ENCODE results near the gene FBXO31. TPM values are rescaled to one million over a fixed set of nuclear protein-coding genes. Genes with fewer than 3 reads are reported as not detected.

The FBXO31 gene
- total RNA-seq, 1 experiment from 2014 or later: 18.8 TPM

GRCh38 chr16:87350681-87351319 lies 32.8 kb downstream of the FBXO31 start:
- Histone ChIP-seq H2AFZ (no peak overlapping the region), H3F3A (ENCODE audit: insufficient read depth, low read depth) (no peaks in the 10 kb centered on the region), H3K9me3 (ENCODE audit: insufficient read depth, low read depth) (no peaks in the 10 kb centered on the region), H3K9me2 (ENCODE audit: insufficient read depth) (no peaks in the 10 kb centered on the region), H3K4me2 (no peak overlapping the region), H3K27ac (no peak overlapping the region), H4K20me1 (ENCODE audit: insufficient read depth) (peaks cover 5% of the 10 kb centered on the region; the same call in 1 of the 2 replicates), H3K27me3 (ENCODE audit: insufficient read depth, low read depth) (no peaks in the 10 kb centered on the region), H3K4me1 (replicated peaks; ENCODE audit: insufficient read depth) (no peaks in the 10 kb centered on the region), H3K4me3 (no peak overlapping the region), H3K36me3 (ENCODE audit: low read depth) (no peaks in the 10 kb centered on the region), H3K79me2 (ENCODE audit: low read depth) (no peaks in the 10 kb centered on the region)
- CTCF ChIA-PET: no interaction called here
- intact Hi-C loops (cut with micrococcal nuclease; ENCODE audit: unreplicated experiment): no loop called here
- POLR2A ChIA-PET (ENCODE audit: unreplicated experiment): no interaction called here
- no TSS peak for BruUV-seq (replicated peaks)
- no peak for DNase-seq
- TF ChIP-seq EZH2 (IDR thresholded peaks at IDR 0.05; ENCODE audit: low read depth) (no peak), CTCF (conservative IDR thresholded peaks at IDR 0.05) (no peak)

- no peaks in the 10 kb centered on the region for H3K4me1 ChIP-seq (replicated peaks; ENCODE audit: insufficient read depth)
- no peaks in the 10 kb centered on the region for H3K36me3 ChIP-seq (ENCODE audit: low read depth)
- no peak for DNase-seq
- no peak overlapping the region for H3K4me3 ChIP-seq
- no peaks in the 10 kb centered on the region; the same call in none of the 2 replicates for H4K20me1 ChIP-seq (ENCODE audit: insufficient read depth)
- H3K4me2 ChIP-seq: no peak overlapping the region
- H3K9me2 ChIP-seq (ENCODE audit: insufficient read depth): no peaks in the 10 kb centered on the region
- intact Hi-C loops (cut with micrococcal nuclease; ENCODE audit: unreplicated experiment): no loop called here
- no peaks in the 10 kb centered on the region for H3K79me2 ChIP-seq (ENCODE audit: low read depth)
- no peaks in the 10 kb centered on the region for H3F3A ChIP-seq (ENCODE audit: insufficient read depth, low read depth)
- H3K27ac ChIP-seq: no peak overlapping the region
- BruUV-seq (replicated peaks): no TSS peak
- no peak overlapping the region for H2AFZ ChIP-seq
- ChIA-PET POLR2A (ENCODE audit: unreplicated experiment) (no interaction called here), CTCF (interaction anchor here (0.6 kb wide), 1 partner anchor 476 kb away, joined by 3 read pairs; no protein-coding TSS in a partner anchor)
- TF ChIP-seq EZH2 (IDR thresholded peaks at IDR 0.05; ENCODE audit: low read depth) (no peak), CTCF (conservative IDR thresholded peaks at IDR 0.05) (no peak)
- no peaks in the 10 kb centered on the region for H3K27me3 ChIP-seq (ENCODE audit: insufficient read depth, low read depth)
- H3K9me3 ChIP-seq (ENCODE audit: insufficient read depth, low read depth): no peaks in the 10 kb centered on the region
Observed at GRCh38 chr16:87350031-87350430, 33.5 kb downstream of the FBXO31 start.

DNA sequence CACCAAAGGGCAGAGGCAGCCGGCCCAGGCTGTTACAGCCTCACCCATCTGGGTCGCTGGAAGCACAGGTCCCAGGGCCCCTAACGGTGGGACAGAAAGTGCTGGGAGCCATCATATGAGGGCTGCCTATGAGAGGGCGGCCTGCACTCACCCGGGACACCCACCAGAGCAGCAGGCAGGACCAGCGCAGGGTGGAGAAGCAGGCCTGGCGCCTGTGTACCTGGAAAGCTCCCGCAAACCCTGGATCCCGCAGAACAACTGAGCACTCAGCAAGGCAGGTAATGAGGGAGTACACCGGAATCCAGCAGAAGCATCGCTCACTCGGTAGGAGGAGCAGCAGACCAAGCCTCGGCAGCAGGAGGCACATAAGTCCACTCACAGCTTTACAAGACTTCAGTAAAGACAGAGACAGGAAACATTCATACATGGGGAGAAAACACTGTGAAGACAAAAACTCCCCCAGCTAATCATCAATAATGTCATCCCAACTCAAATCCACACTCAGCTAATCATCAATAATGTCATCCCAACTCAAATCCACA lies 34.9 kb downstream of the FBXO31 start:
- H2AFZ ChIP-seq: no peak overlapping the region
- ChIA-PET CTCF (no interaction called here), POLR2A (ENCODE audit: unreplicated experiment) (no interaction called here)
- no peaks in the 10 kb centered on the region for H3F3A ChIP-seq (ENCODE audit: insufficient read depth, low read depth)
- no TSS peak for BruUV-seq (replicated peaks)
- H3K27me3 ChIP-seq (ENCODE audit: insufficient read depth, low read depth): no peaks in the 10 kb centered on the region
- no peak for DNase-seq
- H3K9me3 ChIP-seq (ENCODE audit: insufficient read depth, low read depth): no peaks in the 10 kb centered on the region
- H3K4me2 ChIP-seq: no peak overlapping the region
- H4K20me1 ChIP-seq (ENCODE audit: insufficient read depth): no peaks in the 10 kb centered on the region; the same call in none of the 2 replicates
- intact Hi-C loops (cut with micrococcal nuclease; ENCODE audit: unreplicated experiment): no loop called here
- H3K4me1 ChIP-seq (replicated peaks; ENCODE audit: insufficient read depth): no peaks in the 10 kb centered on the region
- TF ChIP-seq CTCF (conservative IDR thresholded peaks at IDR 0.05): no peak
- TF ChIP-seq EZH2 (IDR thresholded peaks at IDR 0.05; ENCODE audit: low read depth): no peak
- no peaks in the 10 kb centered on the region for H3K79me2 ChIP-seq (ENCODE audit: low read depth)
- no peak overlapping the region for H3K4me3 ChIP-seq
- H3K36me3 ChIP-seq (ENCODE audit: low read depth): no peaks in the 10 kb centered on the region
- no peaks in the 10 kb centered on the region for H3K9me2 ChIP-seq (ENCODE audit: insufficient read depth)
- H3K27ac ChIP-seq: no peak overlapping the region

All from PC-9 (cell line).